Mucosa of rectum (tissue), 2 donors: ENCODE measurements around the gene MYL9.

Experiments
- H3K27ac ChIP-seq, 2 donors: one replicate each; pipeline ENCODE4 v1.7.0; 2013; ENCODE audit warnings: inconsistent platforms in 2 of 2, low read depth in 2 of 2, low read length in 2 of 2
- H3K27me3 ChIP-seq, 2 donors: one replicate each; pipeline ENCODE4 v1.7.0; 2013; ENCODE audit warnings: low read length in 2 of 2; ENCODE audit not compliant: control insufficient read depth in 2 of 2, insufficient read depth in 2 of 2
- H3K36me3 ChIP-seq, 2 donors: one replicate each; pipeline ENCODE4 v1.7.0; 2013; ENCODE audit warnings: low read length in 2 of 2; ENCODE audit not compliant: control insufficient read depth in 2 of 2, insufficient read depth in 2 of 2
- H3K4me1 ChIP-seq, 2 donors: one replicate each; pipeline ENCODE4 v1.7.0; 2013; ENCODE audit warnings: low read length in 2 of 2, mild to moderate bottlenecking in 1 of 2; ENCODE audit not compliant: control insufficient read depth in 2 of 2, insufficient read depth in 2 of 2
- H3K4me3 ChIP-seq, 2 donors: one replicate each; pipeline ENCODE4 v1.7.0; 2013; ENCODE audit warnings: low read length in 2 of 2
- H3K9ac ChIP-seq, 2 donors: one replicate each; pipeline ENCODE4 v1.7.0; 2013; ENCODE audit warnings: low read length in 2 of 2, low read depth in 1 of 2, mild to moderate bottlenecking in 1 of 2
- H3K9me3 ChIP-seq, 2 donors: one replicate each; pipeline ENCODE4 v1.7.0; 2013; ENCODE audit warnings: low read length in 2 of 2; ENCODE audit not compliant: control insufficient read depth in 2 of 2
- donor health status: healthy.
- donor health status: Normal muscosa, but diverticular disease.

MYL9 gene

DNA sequence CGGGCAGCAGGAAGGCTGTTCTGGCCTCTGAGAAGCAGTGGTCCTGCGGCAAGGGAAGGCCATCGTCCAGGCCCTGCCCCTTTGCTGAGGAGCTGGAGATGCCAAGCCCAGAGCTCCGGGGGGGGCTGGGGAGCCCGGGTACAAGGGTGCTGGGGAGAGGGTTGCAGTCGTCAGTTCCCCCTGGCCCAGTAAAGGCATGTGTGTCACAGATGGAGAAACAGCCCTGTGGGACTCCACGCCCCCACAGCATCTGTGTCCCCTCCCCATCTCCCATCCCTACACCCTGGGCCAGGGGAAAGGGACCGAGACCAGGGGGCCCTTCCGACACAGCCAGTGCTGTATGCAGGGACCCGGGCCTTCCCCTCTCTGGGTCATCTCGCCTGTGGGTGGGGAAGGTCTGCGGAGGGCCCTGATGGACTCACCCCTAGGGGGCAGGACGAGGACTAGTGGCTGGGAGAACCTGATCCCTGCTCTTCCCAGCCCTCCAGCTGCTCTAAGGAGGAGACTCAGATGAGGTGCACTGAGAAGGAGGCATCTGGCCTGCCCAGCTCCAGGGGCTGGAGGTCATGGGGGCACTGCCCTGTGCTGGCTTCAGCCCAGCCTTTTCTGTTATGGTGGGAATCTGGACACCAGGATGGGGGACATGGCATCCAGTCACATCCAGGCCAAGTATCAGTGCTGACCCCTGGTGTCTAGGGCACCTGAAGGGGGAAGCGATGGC is 609 bp downstream of the MYL9 start:
- H3K27ac ChIP-seq: peak overlapping the region; percentile 82 to 87
- no peaks in the 10 kb centered on the region for H3K27me3 ChIP-seq
- peaks cover 0 to 2% of the 10 kb centered on the region in 2 donors for H3K36me3 ChIP-seq
- H3K4me1 ChIP-seq: peaks cover 3 to 7% of the 10 kb centered on the region in 2 donors
- peak overlapping the region; percentile 60 to 74 for H3K9ac ChIP-seq
- H3K4me3 ChIP-seq: peak overlapping the region; percentile 65 to 69
- no peaks in the 10 kb centered on the region for H3K9me3 ChIP-seq

DNA sequence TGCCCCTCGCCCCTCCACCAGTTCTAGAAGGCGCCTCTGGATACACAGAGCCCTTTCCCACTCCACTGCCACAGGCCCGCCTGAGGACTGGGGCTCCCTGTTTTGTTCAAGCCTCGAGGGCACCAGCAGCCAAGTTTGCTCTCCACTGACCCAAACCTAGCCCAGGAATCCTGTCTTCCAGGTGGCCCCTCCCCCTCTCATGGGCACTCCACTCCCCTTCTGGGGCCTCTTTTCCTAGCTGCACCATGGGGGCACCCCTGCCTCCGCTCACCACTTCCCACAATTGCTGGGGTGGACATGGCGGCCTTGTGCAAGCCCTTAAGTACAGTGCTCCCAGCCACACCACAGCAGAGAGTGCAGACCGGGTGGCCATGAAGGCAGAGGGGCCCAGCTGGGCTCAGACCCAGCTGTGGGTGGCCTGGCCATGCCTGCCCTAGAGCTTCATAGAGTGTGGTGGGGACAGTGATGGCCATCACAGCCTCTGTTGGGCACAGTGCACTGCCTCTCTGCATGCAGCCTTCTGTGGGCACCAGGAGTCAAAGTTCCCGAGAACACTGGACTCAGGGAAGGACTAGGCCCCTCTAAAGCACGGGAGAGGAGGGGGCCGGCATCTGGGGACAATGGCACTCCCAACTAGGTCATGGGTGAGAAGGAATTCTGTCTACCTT is 1.3 kb downstream of the MYL9 start:
- Histone ChIP-seq H3K9me3 (no peaks in the 10 kb centered on the region), H3K27me3 (no peaks in the 10 kb centered on the region), H3K9ac (peak overlapping the region; percentile 60 to 74), H3K4me3 (peak overlapping the region; percentile 65 to 69), H3K36me3 (peaks cover 2% of the 10 kb centered on the region in 2 donors), H3K27ac (peak overlapping the region; percentile 82 to 87), H3K4me1 (peaks cover 3 to 7% of the 10 kb centered on the region in 2 donors)

DNA sequence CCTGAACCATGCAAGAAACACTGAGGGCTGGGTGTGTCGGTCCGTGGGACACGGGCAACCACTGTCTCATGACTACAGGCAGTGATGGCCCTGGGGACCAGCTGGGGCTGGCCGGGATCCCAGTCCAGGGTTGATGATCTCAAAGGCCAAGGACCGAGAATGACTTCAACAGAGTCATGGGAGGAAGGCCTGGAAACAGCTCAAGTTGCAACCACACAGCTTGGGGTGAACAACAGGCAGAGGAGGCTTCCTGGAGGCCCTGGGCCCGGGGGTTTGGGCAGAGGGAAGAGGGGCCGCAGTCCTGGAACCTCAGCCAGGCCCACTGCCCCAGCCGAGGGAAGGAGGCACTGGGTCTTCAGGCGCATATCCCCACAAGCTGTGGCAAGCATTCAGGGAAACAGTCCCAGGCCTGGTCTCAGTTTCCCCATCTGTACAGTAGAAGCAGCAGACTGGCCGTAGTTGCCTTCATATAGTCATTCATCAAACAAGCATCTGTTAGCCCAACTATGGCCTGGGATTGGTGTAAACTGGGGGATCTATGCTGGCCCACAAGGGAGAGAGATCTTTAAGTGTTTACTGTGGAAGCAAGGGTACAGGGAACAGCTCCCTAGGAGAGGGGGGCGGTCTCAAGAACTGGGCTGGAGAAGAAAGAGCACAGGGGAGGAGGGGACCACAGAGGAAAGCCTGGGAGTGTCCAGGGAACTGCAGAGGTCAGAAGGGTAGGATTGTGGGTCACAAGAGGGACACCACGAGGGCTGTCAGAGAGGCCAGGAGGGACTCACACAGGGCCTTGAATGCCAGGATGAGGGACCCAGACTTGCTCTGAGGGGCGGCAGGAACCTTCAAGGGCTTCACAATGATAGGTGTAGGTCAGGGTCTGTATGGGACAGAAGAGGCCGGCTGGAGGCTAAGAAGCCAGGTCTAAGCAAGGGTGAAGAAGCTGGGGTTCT is 2.1 kb downstream of the MYL9 start:
- H3K9ac ChIP-seq: peak overlapping the region in 1 of 2 donors; percentile 74
- H3K4me1 ChIP-seq: peaks cover 3 to 7% of the 10 kb centered on the region in 2 donors
- H3K4me3 ChIP-seq: peak overlapping the region; percentile 40 to 69

DNA sequence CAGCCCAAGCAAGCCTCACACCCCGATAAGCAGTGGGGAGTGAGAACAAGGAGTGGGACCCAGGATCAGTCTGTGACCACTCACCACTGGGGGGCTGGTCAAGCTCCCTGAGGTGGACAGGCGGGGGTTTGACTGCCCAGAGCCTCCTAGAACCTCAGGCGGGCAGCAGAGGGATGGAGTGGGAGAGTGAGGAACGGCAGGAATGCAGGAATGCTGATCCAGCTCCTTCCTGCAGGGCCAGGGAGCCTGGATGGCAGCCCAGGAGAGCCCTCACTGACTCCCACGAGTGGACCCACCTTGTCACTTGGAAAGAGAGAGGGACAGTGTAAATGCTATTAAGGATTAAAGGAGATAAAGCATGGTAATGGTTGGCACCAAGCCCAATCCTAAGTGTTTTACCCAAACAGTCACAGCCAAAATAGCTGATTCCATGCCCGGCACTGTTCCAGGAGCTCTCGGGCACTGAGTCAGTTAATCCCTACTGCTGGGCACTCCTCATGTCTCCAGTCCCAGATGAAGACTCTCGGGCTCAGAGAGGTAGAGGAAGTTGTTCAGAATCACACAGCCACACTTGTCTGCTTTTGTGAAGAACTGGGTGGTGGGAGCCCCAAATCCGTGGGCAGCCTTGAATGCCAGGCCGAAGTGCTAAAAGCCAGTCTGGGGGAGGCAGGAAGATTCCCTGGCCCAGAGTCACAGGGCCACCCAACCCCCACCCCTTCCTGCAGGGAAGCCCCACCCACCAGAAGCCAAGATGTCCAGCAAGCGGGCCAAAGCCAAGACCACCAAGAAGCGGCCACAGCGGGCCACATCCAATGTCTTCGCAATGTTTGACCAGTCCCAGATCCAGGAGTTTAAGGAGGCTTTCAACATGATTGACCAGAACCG is 3.1 kb downstream of the MYL9 start:
- peak overlapping the region in 1 of 2 donors; percentile 87 for H3K27ac ChIP-seq
- H3K9me3 ChIP-seq: no peaks in the 10 kb centered on the region
- H3K27me3 ChIP-seq: no peaks in the 10 kb centered on the region
- H3K9ac ChIP-seq: no peak overlapping the region
- peaks cover 3 to 7% of the 10 kb centered on the region in 2 donors for H3K4me1 ChIP-seq
- peaks cover 2 to 4% of the 10 kb centered on the region in 2 donors for H3K36me3 ChIP-seq
- peak overlapping the region in 1 of 2 donors; percentile 31 for H3K4me3 ChIP-seq

More for the DNA sequence above, 2.1 kb downstream of the MYL9 start:
- Histone ChIP-seq H3K9me3 (no peaks in the 10 kb centered on the region), H3K36me3 (peaks cover 2 to 4% of the 10 kb centered on the region in 2 donors), H3K27ac (peak overlapping the region; percentile 55 to 87), H3K27me3 (no peaks in the 10 kb centered on the region)

DNA sequence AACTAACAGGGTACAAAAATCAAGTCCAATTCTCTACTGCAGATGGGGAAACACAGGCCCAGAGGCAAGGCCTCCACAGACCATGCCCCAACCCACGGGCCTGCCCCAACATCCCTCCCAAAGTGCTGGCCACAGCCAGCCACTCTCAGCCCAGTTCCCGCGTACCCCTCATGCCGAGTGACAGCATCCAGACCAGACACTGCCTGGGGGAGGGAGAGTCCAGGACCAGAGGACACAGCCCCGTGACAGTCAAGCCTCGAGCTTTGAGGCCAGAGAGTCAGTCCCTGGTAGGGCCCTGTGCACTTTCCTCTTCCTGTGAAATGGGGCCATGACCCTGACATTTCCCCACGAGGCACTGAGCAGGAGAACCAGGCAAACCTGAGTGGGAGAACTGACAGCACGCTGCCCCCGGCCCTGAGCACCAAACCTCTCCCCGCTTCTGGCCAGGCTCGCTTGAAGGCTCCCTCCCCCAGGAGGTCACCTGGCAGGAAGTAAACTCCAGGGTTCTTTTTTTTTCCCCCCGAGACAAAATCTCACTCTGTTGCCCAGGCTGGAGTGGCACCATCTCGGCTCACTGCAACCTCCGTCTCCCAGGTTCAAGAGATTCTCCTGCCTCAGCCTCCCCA is 4.9 kb downstream of the MYL9 start:
- Histone ChIP-seq H3K4me1 (peaks cover 3 to 7% of the 10 kb centered on the region in 2 donors), H3K4me3 (no peak overlapping the region)

DNA sequence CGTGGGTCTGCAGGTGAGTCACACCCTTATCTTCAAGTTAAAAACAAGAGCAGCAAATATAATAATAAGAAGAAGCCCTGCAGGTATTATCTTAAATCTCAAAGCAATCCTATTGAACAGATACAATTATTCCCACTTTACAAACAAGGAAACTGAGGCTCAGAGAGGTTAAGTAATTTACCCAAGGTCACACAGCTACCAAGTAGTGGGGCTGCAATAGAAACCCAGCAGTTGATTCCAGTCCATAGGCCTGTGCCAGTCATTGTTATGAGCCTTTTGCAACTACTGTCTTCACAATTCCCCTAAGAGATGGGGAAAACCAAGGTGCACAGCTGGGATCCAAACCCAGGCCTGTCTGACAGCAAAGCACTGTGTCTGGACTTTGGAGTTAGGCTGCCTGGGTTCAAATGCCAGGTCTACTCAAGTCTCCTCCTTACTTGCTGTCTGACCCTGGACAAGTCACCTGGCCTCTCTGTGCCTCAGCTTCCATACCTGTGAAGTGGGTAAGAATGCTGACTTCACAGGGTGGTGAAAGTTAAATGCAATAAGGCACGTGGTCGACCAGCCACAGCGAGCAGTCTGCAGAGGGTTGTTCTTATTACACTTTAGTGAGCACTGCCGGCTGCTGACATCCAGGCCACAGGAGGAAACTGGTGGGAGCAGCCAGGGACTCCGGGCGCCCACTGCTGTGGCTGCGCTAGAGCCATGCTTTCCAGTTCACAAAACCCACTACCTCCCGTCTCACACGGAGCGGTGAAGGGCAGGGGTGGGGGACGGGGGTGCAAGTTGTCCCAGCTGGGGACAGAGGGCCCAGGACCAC is 6.1 kb downstream of the MYL9 start:
- H3K27me3 ChIP-seq: no peaks in the 10 kb centered on the region
- no peak overlapping the region for H3K4me3 ChIP-seq
- H3K9me3 ChIP-seq: no peaks in the 10 kb centered on the region
- no peak overlapping the region for H3K27ac ChIP-seq
- peaks cover 3 to 7% of the 10 kb centered on the region in 2 donors for H3K4me1 ChIP-seq
- H3K36me3 ChIP-seq: peaks cover 2 to 4% of the 10 kb centered on the region in 2 donors
- no peak overlapping the region for H3K9ac ChIP-seq

More for the DNA sequence above, 4.9 kb downstream of the MYL9 start:
- peaks cover 2 to 4% of the 10 kb centered on the region in 2 donors for H3K36me3 ChIP-seq
- H3K9me3 ChIP-seq: no peaks in the 10 kb centered on the region
- H3K27ac ChIP-seq: no peak overlapping the region
- no peaks in the 10 kb centered on the region for H3K27me3 ChIP-seq
- no peak overlapping the region for H3K9ac ChIP-seq

DNA sequence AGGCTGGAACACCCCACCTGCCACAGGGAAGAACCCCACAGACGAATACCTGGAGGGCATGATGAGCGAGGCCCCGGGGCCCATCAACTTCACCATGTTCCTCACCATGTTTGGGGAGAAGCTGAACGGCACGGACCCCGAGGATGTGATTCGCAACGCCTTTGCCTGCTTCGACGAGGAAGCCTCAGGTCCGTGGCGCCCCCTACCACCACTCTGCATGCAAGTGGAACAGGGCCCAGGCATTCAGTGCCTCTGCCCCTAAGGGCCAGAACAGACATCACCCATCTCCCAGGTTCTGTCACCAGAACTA is 6.6 kb downstream of the MYL9 start:
- peaks cover 3 to 5% of the 10 kb centered on the region in 2 donors for H3K4me1 ChIP-seq
- H3K9ac ChIP-seq: no peak overlapping the region
- no peak overlapping the region for H3K27ac ChIP-seq
- H3K36me3 ChIP-seq: peaks cover 2 to 4% of the 10 kb centered on the region in 2 donors
- no peaks in the 10 kb centered on the region for H3K27me3 ChIP-seq
- H3K9me3 ChIP-seq: no peaks in the 10 kb centered on the region
- H3K4me3 ChIP-seq: no peak overlapping the region

DNA sequence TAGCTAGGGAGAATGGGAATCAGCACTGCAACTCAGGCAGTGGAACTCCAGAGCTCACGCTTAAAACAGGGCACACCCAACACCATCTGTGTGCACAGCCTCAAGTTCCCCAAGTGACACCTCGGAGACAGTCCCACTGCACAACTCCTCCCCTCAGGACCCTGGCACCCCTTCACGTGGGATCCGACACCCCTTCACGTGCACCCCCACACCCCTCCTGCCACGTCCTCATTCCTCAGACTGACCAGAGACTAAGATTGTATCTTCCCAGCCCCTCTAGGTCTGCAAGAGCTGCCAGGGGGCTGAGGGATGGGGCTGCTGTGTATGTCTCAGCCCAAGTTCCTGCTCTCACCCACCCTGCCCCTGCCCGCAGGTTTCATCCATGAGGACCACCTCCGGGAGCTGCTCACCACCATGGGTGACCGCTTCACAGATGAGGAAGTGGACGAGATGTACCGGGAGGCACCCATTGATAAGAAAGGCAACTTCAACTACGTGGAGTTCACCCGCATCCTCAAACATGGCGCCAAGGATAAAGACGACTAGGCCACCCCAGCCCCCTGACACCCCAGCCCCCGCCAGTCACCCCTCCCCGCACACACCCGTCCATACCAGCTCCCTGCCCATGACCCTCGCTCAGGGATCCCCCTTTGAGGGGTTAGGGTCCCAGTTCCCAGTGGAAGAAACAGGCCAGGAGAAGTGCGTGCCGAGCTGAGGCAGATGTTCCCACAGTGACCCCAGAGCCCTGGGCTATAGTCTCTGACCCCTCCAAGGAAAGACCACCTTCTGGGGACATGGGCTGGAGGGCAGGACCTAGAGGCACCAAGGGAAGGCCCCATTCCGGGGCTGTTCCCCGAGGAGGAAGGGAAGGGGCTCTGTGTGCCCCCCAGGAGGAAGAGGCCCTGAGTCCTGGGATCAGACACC is 7.6 kb downstream of the MYL9 start:
- Histone ChIP-seq H3K4me3 (no peak overlapping the region), H3K27me3 (no peaks in the 10 kb centered on the region), H3K4me1 (no peaks in the 10 kb centered on the region), H3K9ac (no peak overlapping the region), H3K27ac (no peak overlapping the region), H3K9me3 (no peaks in the 10 kb centered on the region), H3K36me3 (peaks cover 2 to 4% of the 10 kb centered on the region in 2 donors)
